HG03457 (cell line): ENCODE data around the gene PRPF18.

ENCODE experiments used
- ATAC-seq: cut with Tn5 transposase; IDR thresholded peaks from one replicate; pipeline ENCODE4 v1.9.1; 2021; ENCODE audit warnings: moderate number of reproducible peaks; ENCODE audit not compliant: unreplicated experiment

Gene PRPF18

GRCh38 chr10:13665516-13666262, 78.9 kb downstream of the PRPF18 start:
- no peak for ATAC-seq

- ATAC-seq = no peak
These were observed 81.4 kb downstream of the PRPF18 start for GRCh38 chr10:13668126-13668525.

DNA sequence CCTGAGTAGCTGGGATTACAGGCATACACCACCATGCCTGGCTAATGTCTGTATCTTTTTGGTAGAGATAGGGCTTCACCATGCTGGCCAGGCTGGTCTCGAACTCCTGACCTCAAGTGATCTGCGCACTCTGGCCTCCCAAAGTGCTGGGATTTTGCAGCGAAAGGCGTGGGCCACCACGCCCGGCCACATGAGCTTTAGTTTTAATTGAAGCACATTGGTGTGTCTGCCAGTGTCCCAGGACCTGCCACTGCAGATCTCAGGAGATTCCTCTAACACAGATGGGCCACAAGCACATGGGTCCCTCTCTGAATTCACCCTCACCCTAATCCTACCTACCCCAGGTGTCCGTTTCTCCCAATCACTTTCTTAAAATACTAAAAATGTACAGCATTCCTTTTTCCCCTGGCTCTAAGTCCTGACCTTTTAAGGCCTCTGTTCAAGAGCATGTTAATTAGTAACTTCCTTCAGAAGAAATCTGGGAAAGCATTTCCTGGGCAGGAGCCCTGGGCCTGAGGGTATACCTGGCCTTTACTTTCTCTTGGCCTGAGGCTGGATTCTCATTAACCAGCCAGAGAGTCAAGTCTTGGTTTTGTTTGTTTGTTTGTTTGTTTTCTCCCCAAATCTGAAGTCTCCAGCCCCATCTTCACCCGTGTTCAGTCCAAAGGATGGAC, 82.6 kb downstream of the PRPF18 start:
- no peak for ATAC-seq

GRCh38 chr10:13669901-13670300, 83.1 kb downstream of the PRPF18 start:
- ATAC-seq = no peak

GRCh38 chr10:13670311-13670710, 83.5 kb downstream of the PRPF18 start:
- no peak for ATAC-seq

- no peak for ATAC-seq
These were observed 85.1 kb downstream of the PRPF18 start for GRCh38 chr10:13671904-13672303.

- ATAC-seq = no peak
These were observed 85.8 kb downstream of the PRPF18 start for GRCh38 chr10:13672548-13672947.

DNA sequence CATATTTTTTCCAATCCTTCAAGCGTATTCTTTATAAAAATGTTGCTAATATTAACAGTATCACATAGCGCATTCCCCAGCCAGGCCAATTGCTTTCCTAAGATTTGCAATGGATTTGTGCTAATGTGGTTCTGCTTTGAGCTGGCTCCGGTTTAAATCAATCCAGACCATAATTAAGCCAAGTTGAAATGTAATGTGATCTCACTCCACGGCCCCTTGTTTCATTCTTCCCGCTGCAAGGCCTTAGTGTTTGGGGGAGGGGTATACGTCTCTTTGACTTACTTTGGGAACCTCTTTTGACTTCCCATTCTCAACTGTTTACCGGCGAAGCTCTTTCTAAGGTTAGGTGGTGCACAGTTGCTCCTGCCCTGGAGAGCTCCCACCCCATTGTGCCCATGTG, 86.4 kb downstream of the PRPF18 start:
- no peak for ATAC-seq

DNA sequence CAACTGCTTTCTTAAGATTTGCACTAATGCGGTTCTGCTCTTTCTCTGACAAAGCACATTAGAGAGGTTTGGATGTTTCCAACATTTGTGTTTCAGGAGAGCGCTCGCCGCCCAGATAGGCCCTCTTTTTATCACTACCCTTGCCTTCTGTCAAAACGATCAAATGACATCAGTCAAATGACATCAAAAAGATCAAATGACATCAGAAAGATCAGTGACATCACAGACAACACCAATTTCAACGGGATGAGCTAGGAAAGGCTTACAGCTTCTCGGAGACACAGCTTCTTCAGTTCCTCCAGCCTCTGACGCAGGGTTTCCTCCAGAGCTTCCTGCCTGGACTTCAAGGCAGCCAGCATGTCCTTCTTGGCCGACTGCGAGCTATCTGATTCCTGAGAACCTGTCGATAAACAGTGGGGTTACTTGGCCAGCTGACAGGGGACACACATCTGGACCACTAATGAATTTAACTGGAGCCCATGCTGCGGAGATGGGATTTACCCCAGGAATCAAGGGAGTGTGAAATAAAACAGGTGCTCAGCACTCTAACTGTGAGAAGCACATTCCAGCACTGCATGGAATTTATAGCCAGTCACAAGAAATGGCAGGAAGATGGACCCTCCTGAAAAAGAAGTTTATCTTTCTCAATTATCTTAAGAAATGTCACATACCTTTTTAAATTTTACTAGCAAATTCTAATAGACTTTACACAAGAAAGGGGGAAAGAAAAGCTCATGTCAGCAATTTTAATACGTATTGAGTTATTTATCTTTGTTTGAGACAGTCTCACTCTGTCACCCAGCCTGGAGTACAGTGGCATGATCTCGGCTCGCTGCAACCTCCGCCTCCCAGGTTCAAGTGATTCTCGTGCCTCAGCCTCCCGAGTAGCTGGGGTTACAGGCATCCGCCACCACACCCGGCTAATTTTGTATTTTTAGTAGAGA, 88.2 kb downstream of the PRPF18 start:
- ATAC-seq = no peak

DNA sequence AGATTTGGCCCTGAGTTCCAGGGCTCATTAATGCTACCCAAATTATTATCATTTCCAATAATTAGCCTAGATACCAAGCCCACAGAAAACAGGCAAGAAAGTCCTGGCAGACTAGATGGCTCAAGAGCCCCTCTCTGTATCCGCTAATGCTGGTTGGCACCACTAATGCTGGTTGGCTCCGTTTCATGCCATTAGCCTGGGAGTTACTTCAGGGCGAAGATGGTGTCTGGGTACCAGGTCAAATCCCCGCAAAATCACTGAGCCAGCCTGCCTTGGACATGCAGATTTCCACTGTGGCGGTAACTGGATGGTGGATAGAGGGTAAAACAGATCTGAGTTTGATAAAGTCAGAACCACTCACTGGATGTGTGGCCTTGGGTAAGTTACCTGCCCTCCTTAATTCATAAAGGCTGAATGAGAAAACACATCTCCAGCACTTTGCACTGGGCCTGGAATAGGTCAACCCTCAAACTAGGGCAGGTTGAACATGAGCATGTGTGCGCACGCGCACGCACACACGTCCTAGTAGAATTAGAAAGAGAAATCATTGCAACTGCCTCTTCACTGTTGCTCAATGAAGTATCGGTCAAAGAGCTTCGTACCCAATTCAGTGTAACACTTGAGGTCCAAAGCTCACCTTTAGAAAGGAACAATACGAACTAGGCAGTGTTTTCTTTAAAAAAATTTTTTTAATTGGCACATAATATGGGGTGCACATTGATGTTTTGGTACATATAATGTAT, 91.5 kb downstream of the PRPF18 start:
- ATAC-seq = no peak
